Left kidney (tissue), 2 donors: ENCODE measurements around the gene NLGN1. TPM values are rescaled to one million over a fixed set of nuclear protein-coding genes. Genes with fewer than 3 reads are reported as not detected.
A peak's percentile ranks its signal among the peaks of the same experiment; 100 is the strongest.
"Not testable (repeated sequence)": the region's sequence is repeated elsewhere in the genome, so short reads cannot be mapped to it uniquely, and the experiment has no call there.

ENCODE experiments used
- DNase-seq: peaks from one replicate; pipeline ENCODE4 v3.0.0-alpha.2; 2013
- polyA plus RNA-seq: library from polyadenylated mRNA; unstranded; fragments of 120-200 nt; gene quantifications from one replicate; pipeline ENCODE4 v1.2.1, GENCODE V29; 2013; ENCODE audit not compliant: insufficient read length

Gene NLGN1
- polyA plus RNA-seq, 1 donor, result 2.9 TPM

- no peak for DNase-seq
Measured at GRCh38 chr3:173556546-173556945, 159.0 kb downstream of the NLGN1 start.

DNA sequence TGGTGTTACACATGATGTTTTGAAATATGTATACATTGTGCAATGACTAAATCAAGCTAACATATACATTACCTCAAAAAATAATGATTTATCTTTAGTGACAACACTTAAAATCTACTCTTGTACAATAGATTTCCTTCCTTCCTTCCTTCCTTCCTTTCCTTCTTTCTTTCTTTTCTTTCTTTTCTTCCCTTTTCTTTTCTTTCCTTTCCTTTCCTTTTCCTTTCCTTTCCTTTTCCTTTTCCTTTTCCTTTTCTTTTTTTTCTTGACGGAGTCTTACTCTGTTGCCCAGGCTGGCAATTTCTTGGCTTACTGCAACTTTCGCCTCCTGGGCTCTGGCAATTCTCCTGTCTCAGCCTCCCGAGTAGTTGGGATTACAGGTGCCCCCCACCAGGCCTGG lies 170.5 kb downstream of the NLGN1 start:
- no peak for DNase-seq

DNA sequence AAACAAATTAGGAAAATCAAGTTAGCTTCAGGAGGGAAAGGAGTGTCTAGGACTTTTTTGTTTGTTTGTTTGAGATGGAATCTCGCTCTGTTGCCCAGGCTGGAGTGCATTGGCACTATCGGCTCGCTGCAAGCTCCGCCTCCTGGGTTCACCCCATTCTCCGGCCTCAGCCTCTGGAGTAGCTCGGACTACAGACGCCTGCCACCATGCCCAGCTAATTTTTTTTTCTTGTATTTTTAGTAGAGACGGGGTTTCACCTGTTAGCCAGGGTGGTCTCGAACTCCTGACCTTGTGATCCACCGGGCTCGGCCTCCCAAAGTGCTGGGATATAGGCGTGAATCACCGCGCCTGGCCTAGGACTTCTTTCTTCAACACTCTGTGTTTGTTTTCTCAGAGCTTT lies 171.1 kb downstream of the NLGN1 start:
- DNase-seq, result no peak

- no peak for DNase-seq
Measured at GRCh38 chr3:173583496-173583895, 186.0 kb downstream of the NLGN1 start.

DNA sequence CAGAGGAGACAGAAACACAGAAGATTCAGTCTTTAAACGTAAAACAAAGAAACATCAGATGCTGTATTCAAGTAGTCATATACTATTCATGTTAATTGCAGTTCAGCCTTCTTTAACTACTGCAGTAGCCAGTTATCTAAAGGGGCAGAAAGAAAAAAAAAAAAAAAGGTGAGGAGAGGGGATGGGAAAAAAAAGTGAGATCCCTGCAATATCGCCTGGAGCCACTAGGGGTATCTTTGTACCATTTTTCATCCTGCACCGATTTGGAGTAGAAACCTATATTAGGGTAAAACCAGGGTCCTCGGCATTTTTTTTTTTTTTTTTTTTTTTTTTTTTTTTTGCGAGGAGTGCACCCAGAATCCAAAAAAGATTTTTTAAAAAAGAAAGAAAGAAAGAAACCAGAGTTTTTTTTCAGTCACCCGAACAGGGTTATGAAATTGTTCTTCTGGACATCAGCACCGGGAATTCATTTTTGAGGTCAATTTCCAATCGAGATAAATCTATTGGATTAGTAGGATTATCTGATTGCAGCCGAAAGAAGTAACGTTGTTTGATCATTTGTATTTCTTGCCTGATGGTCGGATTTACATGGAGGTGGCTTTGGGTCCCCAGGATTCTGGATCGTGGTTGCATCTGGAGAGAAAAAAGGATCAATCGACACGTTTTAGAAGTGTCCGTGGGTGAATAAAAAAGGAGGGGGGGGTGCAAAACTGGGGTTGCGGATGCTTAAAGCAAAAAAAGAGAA lies 186.7 kb downstream of the NLGN1 start:
- DNase-seq, result peak; percentile 73

- peak; percentile 56 for DNase-seq
Measured at GRCh38 chr3:173584838-173585831, 187.6 kb downstream of the NLGN1 start.

- DNase-seq, result no peak
Measured at GRCh38 chr3:173586166-173586565, 188.6 kb downstream of the NLGN1 start.

DNA sequence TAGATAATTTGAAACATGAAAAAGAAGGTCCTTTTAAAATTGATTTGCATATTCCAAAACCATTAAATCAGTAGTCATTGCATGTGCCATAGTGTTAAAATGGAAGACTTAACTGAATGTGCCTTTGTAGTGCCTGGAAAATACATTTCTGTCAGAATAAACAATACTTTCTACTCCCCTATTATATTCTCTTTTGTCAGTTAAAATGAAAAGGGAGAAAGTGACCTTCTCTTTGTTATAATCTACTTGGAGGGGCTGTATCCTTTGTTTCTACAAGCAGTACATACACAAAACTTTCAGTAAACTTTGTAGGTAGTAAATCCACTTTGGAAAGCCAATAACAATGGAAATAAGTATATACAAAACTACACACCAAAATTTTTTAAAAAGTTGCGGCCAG lies 189.5 kb downstream of the NLGN1 start:
- DNase-seq, result no peak

DNA sequence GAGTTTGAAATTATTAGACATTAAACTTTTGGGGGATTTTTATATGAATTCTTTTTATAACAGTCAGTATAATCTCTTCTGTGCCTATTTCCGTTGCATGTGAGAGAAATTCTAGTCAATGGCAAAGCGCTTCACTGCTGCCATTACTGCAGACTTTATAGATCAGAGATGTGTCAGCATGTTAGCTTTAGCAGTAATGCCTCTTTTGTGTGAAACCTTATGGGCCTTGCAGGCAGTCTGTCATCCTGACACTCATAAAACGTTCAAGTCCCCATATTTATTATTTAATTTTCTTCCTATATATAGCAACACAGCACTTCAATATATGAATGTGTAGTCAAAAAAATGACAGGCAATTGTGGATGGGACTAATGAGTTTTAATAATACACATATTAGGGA lies 191.0 kb downstream of the NLGN1 start:
- DNase-seq, result no peak

- DNase-seq, result no peak
Measured at GRCh38 chr3:173589116-173589515, 191.6 kb downstream of the NLGN1 start.

DNA sequence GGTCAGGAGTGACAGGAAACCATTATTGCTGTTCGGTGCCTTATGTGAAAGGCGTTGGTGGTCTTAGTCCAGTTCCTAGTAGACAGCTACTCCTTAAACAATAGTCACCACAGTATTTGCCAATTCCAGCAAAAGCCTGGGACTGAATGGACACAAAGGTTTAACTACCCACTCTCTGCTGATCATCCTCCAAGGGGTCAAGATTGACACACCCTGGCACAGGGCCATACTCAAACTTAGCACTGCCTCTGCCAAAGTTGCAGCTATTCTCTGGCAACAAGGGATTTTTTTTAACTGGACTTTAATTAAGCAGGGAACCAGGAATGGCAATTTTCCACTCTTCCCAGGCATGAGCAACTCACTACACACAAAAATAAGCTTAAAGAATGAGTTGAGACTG lies 193.9 kb downstream of the NLGN1 start:
- DNase-seq, result no peak

- not testable (repeated sequence) for DNase-seq
Measured at GRCh38 chr3:173594881-173595280, 197.3 kb downstream of the NLGN1 start.

DNA sequence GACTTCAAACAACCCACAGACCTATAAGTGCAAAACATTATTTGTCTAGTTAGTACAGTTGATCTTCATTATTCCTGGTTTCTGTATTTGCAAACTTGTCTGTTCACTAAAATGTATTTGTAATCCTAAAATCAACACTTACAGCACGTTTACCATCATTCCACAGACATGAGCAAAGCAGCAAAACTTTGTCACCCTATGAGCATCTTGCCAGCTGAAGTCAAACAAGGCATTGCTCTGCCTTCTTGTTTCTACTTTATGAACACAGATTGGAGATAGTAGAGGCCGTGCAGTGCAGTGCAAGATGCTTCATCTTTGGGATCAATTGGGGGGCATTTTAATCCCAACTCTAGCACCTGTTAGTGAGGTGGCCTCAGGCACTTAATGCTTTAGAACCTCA lies 202.1 kb downstream of the NLGN1 start:
- DNase-seq, result no peak

DNA sequence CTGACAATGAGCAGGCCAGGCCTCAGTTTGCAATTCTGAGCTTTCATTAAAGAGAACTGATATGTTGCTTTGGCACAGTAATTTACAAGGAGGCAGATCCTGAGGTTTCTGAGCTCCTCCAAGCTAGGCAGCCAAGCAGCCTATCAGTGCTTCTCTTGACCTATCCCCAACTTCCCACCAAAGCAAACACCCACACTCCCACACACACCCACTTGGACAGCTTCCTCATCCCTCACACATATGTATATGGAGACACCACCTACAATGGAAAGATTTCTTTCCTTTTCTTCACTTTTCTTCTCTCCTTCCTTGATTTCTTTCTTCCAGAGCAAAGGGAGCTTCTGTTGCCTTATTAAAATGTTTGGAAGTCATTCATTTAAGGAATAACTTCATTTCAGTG lies 217.0 kb downstream of the NLGN1 start:
- DNase-seq, result no peak

GRCh38 chr3:173615661-173616060 lies 218.1 kb downstream of the NLGN1 start:
- no peak for DNase-seq

GRCh38 chr3:173617490-173617889 lies 219.9 kb downstream of the NLGN1 start:
- no peak for DNase-seq

DNA sequence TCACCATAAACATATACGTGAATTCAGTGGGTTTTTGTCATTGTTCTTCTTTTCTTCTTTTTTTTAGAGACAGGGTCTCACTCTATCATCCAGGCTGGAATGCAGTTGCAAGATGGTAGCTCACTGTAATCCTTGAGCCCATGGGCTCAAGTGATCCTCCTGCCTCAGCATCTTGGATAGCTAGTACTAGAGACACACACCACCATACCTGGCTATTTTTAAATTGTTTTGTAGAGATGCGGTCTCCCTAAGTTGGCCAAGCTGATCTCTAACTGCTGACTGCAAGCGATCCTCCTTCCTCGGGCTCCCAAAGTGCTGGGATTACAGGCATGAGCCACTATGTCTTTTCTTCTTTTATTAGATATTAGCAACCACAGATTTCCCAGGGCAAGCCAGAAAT lies 220.6 kb downstream of the NLGN1 start:
- DNase-seq, result no peak

GRCh38 chr3:173618703-173619102 lies 221.2 kb downstream of the NLGN1 start:
- no peak for DNase-seq

- no peak for DNase-seq
Measured at GRCh38 chr3:173622166-173622565, 224.6 kb downstream of the NLGN1 start.

- DNase-seq, result no peak
Measured at GRCh38 chr3:173624086-173624485, 226.5 kb downstream of the NLGN1 start.

GRCh38 chr3:173630849-173631248 lies 233.3 kb downstream of the NLGN1 start:
- DNase-seq, result no peak

GRCh38 chr3:173632945-173633344 lies 235.4 kb downstream of the NLGN1 start:
- DNase-seq, result no peak

- DNase-seq, result no peak
Measured at GRCh38 chr3:173635826-173636225, 238.3 kb downstream of the NLGN1 start.
